Measurements from ENCODE around the gene ACP2. TPM values are rescaled to one million over a fixed set of nuclear protein-coding genes. Genes with fewer than 3 reads are reported as not detected.

ACP2 gene
- total and polyA plus RNA-seq, 10 of the 15 experiments (the other 5 are each of a cell fraction or from before 2014, with no cell fraction given) = 0.98 to 11.7 (median 7.4) TPM

DNA sequence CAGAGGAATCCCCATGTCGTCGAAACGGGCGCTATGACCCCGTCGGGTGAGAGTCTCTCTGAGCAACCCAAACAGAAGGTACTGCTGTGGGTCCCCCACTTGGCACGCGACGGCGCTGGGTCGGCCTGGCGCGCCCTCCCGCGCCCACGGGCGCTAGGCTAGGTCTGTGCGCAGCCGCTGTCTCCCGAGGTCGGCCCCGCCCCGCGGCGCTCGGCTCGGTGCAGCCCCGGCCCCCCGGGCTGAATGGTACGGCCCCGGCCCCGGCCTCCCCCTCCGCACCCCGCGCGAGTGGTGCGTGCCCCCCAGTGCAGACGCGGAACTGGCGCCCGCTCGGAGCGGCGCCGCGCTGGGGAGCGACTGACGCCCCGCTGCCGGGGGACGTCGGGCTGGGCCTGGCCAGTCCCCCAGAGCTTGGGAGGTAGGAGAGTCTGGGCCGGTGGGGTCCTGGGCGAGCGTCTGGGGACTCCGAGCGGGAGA, 21.3 kb upstream of the ACP2 start, which contains the start of gene MADD (continued):
- TF ChIP-seq NRF1 (conservative IDR thresholded peaks at IDR 0.05; ENCODE audit: low read depth, low read length) (peak; percentile 38), PAX8 (IDR thresholded peaks at IDR 0.05) (no peak), CHD2 (IDR thresholded peaks at IDR 0.05; ENCODE audit: borderline replicate concordance, low read depth, low read length) (0 out of 2 replicates have a peak, but pooled peaks have one; percentile 5), DPF2 (IDR thresholded peaks at IDR 0.05) (peak; percentile 51), CHD1 (IDR thresholded peaks at IDR 0.05; ENCODE audit: low read depth, low read length) (peak; percentile 96), CREM (IDR thresholded peaks at IDR 0.05; ENCODE audit: low read depth) (no peak; the same call in 1 of the 2 replicates), TAF1 (IDR thresholded peaks at IDR 0.05; ENCODE audit: borderline replicate concordance, low read depth, low read length) (peak; percentile 65; the same call in 1 of the 2 replicates), YY1 (IDR thresholded peaks at IDR 0.05; ENCODE audit: low read depth, low read length) (peak; percentile 53; the same call in 1 of the 2 replicates), HCFC1 (IDR thresholded peaks at IDR 0.05; ENCODE audit: low read length) (peak; percentile 42), FOXK2 (IDR thresholded peaks at IDR 0.05) (peak; percentile 80), NR2F1 (conservative IDR thresholded peaks at IDR 0.05) (peak; percentile 63), NBN (IDR thresholded peaks at IDR 0.05) (peak; percentile 11; the same call in 1 of the 2 replicates), PML (IDR thresholded peaks at IDR 0.05; ENCODE audit: low read length) (peak; percentile 81), BACH1 (IDR thresholded peaks at IDR 0.05; ENCODE audit: borderline replicate concordance) (peak; percentile 89), PAX5 (IDR thresholded peaks at IDR 0.05; ENCODE audit: borderline replicate concordance, low read depth, low read length) (no peak)
- TF ChIP-seq, protein P1, sequence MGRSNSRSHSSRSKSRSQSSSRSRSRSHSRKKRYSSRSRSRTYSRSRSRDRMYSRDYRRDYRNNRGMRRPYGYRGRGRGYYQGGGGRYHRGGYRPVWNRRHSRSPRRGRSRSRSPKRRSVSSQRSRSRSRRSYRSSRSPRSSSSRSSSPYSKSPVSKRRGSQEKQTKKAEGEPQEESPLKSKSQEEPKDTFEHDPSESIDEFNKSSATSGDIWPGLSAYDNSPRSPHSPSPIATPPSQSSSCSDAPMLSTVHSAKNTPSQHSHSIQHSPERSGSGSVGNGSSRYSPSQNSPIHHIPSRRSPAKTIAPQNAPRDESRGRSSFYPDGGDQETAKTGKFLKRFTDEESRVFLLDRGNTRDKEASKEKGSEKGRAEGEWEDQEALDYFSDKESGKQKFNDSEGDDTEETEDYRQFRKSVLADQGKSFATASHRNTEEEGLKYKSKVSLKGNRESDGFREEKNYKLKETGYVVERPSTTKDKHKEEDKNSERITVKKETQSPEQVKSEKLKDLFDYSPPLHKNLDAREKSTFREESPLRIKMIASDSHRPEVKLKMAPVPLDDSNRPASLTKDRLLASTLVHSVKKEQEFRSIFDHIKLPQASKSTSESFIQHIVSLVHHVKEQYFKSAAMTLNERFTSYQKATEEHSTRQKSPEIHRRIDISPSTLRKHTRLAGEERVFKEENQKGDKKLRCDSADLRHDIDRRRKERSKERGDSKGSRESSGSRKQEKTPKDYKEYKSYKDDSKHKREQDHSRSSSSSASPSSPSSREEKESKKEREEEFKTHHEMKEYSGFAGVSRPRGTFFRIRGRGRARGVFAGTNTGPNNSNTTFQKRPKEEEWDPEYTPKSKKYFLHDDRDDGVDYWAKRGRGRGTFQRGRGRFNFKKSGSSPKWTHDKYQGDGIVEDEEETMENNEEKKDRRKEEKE (IDR thresholded peaks at IDR 0.05) = peak; percentile 82
- TF ChIP-seq, protein P2, sequence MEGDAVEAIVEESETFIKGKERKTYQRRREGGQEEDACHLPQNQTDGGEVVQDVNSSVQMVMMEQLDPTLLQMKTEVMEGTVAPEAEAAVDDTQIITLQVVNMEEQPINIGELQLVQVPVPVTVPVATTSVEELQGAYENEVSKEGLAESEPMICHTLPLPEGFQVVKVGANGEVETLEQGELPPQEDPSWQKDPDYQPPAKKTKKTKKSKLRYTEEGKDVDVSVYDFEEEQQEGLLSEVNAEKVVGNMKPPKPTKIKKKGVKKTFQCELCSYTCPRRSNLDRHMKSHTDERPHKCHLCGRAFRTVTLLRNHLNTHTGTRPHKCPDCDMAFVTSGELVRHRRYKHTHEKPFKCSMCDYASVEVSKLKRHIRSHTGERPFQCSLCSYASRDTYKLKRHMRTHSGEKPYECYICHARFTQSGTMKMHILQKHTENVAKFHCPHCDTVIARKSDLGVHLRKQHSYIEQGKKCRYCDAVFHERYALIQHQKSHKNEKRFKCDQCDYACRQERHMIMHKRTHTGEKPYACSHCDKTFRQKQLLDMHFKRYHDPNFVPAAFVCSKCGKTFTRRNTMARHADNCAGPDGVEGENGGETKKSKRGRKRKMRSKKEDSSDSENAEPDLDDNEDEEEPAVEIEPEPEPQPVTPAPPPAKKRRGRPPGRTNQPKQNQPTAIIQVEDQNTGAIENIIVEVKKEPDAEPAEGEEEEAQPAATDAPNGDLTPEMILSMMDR (IDR thresholded peaks at IDR 0.05 in 2 of 3, conservative IDR thresholded peaks at IDR 0.05 in 1 of 3; ENCODE audit: control insufficient read depth in 2 of 3, extremely low read depth in 1 of 3, insufficient read depth in 1 of 3, low read depth in 3 of 3, low read length in 3 of 3) = peak in 1 of 3 experiments; percentile 19; a peak in 1 of 6 replicates
- TF ChIP-seq, protein P3, sequence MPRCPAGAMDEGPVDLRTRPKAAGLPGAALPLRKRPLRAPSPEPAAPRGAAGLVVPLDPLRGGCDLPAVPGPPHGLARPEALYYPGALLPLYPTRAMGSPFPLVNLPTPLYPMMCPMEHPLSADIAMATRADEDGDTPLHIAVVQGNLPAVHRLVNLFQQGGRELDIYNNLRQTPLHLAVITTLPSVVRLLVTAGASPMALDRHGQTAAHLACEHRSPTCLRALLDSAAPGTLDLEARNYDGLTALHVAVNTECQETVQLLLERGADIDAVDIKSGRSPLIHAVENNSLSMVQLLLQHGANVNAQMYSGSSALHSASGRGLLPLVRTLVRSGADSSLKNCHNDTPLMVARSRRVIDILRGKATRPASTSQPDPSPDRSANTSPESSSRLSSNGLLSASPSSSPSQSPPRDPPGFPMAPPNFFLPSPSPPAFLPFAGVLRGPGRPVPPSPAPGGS (IDR thresholded peaks at IDR 0.05; ENCODE audit: borderline replicate concordance, insufficient read depth, low read depth, low read length, poor library complexity, severe bottlenecking) = peak; percentile 47
- TF ChIP-seq, protein P4, sequence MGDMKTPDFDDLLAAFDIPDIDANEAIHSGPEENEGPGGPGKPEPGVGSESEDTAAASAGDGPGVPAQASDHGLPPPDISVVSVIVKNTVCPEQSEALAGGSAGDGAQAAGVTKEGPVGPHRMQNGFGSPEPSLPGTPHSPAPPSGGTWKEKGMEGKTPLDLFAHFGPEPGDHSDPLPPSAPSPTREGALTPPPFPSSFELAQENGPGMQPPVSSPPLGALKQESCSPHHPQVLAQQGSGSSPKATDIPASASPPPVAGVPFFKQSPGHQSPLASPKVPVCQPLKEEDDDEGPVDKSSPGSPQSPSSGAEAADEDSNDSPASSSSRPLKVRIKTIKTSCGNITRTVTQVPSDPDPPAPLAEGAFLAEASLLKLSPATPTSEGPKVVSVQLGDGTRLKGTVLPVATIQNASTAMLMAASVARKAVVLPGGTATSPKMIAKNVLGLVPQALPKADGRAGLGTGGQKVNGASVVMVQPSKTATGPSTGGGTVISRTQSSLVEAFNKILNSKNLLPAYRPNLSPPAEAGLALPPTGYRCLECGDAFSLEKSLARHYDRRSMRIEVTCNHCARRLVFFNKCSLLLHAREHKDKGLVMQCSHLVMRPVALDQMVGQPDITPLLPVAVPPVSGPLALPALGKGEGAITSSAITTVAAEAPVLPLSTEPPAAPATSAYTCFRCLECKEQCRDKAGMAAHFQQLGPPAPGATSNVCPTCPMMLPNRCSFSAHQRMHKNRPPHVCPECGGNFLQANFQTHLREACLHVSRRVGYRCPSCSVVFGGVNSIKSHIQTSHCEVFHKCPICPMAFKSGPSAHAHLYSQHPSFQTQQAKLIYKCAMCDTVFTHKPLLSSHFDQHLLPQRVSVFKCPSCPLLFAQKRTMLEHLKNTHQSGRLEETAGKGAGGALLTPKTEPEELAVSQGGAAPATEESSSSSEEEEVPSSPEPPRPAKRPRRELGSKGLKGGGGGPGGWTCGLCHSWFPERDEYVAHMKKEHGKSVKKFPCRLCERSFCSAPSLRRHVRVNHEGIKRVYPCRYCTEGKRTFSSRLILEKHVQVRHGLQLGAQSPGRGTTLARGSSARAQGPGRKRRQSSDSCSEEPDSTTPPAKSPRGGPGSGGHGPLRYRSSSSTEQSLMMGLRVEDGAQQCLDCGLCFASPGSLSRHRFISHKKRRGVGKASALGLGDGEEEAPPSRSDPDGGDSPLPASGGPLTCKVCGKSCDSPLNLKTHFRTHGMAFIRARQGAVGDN (IDR thresholded peaks at IDR 0.05) = peak; percentile 41

Measured in GM12878 (cell line).